ENCODE results near the gene GPC6. TPM values are rescaled to one million over a fixed set of nuclear protein-coding genes. Genes with fewer than 3 reads are reported as not detected.

Gene GPC6
- total and polyA plus RNA-seq, 4 donors, result 5.9 to 29.1 (median 18.2) TPM

DNA sequence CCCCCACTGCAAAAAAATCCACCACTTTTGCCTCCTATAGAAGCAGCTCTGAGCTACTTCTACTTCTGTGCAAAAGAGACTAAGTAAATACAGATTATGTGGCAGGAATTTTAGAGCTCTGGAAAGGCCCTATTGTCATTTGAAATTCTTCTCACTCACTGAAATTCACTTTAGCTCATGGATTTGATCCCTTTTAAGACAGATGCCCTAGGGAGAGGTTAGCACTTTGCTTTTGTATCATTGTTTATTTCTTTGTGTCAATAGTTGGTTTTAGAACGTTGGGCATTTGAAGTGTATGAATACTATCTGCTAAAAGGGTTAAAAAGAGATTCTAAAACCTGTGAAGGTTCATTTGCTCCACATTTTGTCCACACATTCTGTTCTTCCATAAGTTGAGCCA is 528.7 kb downstream of the GPC6 start:
- no peak for TF ChIP-seq JUND (IDR thresholded peaks at IDR 0.05)
- no peak for TF ChIP-seq SP1 (IDR thresholded peaks at IDR 0.05)
- no peak for TF ChIP-seq HNF4A (conservative IDR thresholded peaks at IDR 0.05)
- TF ChIP-seq GABPA (IDR thresholded peaks at IDR 0.05 in 1 of 2, conservative IDR thresholded peaks at IDR 0.05 in 1 of 2), result no peak
- TF ChIP-seq, protein P1, sequence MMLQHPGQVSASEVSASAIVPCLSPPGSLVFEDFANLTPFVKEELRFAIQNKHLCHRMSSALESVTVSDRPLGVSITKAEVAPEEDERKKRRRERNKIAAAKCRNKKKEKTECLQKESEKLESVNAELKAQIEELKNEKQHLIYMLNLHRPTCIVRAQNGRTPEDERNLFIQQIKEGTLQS (IDR thresholded peaks at IDR 0.05), result no peak
- TF ChIP-seq, protein P2, sequence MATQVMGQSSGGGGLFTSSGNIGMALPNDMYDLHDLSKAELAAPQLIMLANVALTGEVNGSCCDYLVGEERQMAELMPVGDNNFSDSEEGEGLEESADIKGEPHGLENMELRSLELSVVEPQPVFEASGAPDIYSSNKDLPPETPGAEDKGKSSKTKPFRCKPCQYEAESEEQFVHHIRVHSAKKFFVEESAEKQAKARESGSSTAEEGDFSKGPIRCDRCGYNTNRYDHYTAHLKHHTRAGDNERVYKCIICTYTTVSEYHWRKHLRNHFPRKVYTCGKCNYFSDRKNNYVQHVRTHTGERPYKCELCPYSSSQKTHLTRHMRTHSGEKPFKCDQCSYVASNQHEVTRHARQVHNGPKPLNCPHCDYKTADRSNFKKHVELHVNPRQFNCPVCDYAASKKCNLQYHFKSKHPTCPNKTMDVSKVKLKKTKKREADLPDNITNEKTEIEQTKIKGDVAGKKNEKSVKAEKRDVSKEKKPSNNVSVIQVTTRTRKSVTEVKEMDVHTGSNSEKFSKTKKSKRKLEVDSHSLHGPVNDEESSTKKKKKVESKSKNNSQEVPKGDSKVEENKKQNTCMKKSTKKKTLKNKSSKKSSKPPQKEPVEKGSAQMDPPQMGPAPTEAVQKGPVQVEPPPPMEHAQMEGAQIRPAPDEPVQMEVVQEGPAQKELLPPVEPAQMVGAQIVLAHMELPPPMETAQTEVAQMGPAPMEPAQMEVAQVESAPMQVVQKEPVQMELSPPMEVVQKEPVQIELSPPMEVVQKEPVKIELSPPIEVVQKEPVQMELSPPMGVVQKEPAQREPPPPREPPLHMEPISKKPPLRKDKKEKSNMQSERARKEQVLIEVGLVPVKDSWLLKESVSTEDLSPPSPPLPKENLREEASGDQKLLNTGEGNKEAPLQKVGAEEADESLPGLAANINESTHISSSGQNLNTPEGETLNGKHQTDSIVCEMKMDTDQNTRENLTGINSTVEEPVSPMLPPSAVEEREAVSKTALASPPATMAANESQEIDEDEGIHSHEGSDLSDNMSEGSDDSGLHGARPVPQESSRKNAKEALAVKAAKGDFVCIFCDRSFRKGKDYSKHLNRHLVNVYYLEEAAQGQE (IDR thresholded peaks at IDR 0.05), result no peak
- TF ChIP-seq, protein P3, sequence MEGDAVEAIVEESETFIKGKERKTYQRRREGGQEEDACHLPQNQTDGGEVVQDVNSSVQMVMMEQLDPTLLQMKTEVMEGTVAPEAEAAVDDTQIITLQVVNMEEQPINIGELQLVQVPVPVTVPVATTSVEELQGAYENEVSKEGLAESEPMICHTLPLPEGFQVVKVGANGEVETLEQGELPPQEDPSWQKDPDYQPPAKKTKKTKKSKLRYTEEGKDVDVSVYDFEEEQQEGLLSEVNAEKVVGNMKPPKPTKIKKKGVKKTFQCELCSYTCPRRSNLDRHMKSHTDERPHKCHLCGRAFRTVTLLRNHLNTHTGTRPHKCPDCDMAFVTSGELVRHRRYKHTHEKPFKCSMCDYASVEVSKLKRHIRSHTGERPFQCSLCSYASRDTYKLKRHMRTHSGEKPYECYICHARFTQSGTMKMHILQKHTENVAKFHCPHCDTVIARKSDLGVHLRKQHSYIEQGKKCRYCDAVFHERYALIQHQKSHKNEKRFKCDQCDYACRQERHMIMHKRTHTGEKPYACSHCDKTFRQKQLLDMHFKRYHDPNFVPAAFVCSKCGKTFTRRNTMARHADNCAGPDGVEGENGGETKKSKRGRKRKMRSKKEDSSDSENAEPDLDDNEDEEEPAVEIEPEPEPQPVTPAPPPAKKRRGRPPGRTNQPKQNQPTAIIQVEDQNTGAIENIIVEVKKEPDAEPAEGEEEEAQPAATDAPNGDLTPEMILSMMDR (IDR thresholded peaks at IDR 0.05; ENCODE audit: low read depth, low read length, missing input control), result no peak
- no peak for TF ChIP-seq YY1 (IDR thresholded peaks at IDR 0.05)
- TF ChIP-seq, protein P4, sequence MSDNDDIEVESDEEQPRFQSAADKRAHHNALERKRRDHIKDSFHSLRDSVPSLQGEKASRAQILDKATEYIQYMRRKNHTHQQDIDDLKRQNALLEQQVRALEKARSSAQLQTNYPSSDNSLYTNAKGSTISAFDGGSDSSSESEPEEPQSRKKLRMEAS (IDR thresholded peaks at IDR 0.05), result no peak
- TF ChIP-seq RXRA (IDR thresholded peaks at IDR 0.05), result no peak
- TF ChIP-seq, protein P5, sequence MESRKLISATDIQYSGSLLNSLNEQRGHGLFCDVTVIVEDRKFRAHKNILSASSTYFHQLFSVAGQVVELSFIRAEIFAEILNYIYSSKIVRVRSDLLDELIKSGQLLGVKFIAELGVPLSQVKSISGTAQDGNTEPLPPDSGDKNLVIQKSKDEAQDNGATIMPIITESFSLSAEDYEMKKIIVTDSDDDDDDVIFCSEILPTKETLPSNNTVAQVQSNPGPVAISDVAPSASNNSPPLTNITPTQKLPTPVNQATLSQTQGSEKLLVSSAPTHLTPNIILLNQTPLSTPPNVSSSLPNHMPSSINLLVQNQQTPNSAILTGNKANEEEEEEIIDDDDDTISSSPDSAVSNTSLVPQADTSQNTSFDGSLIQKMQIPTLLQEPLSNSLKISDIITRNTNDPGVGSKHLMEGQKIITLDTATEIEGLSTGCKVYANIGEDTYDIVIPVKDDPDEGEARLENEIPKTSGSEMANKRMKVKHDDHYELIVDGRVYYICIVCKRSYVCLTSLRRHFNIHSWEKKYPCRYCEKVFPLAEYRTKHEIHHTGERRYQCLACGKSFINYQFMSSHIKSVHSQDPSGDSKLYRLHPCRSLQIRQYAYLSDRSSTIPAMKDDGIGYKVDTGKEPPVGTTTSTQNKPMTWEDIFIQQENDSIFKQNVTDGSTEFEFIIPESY (IDR thresholded peaks at IDR 0.05), result no peak
- no peak for TF ChIP-seq FOXA2 (IDR thresholded peaks at IDR 0.05)
- TF ChIP-seq NR2F2 (IDR thresholded peaks at IDR 0.05), result no peak
- no peak for DNase-seq (ENCODE audit: low spot score)
- no peaks in the 10 kb centered on the region for H3K27me3 ChIP-seq (ENCODE audit: control insufficient read depth in 4 of 4, insufficient read depth in 4 of 4, low read length in 3 of 4)
- H3K9me3 ChIP-seq (ENCODE audit: control insufficient read depth in 4 of 4, low read length in 3 of 4), result no peaks in the 10 kb centered on the region
- no peak overlapping the region for H3K4me3 ChIP-seq (ENCODE audit: low read depth in 1 of 3, low read length in 3 of 3)
- no peaks in the 10 kb centered on the region for H3K36me3 ChIP-seq (ENCODE audit: control insufficient read depth in 4 of 4, insufficient read depth in 3 of 4, low read depth in 1 of 4, low read length in 3 of 4)
- peaks cover 0 to 1% (median 0%) of the 10 kb centered on the region in 4 donors for H3K4me1 ChIP-seq (ENCODE audit: control insufficient read depth in 4 of 4, insufficient read depth in 4 of 4, low read length in 3 of 4)
- no peak overlapping the region for H3K9ac ChIP-seq (ENCODE audit: low read depth in 1 of 2, low read length in 2 of 2)
- WGBS, result 51% methylated on average over 1 of the region's 1 CpG
- no peak overlapping the region for H3K27ac ChIP-seq (ENCODE audit: low read depth in 1 of 2, low read length in 2 of 2)

DNA sequence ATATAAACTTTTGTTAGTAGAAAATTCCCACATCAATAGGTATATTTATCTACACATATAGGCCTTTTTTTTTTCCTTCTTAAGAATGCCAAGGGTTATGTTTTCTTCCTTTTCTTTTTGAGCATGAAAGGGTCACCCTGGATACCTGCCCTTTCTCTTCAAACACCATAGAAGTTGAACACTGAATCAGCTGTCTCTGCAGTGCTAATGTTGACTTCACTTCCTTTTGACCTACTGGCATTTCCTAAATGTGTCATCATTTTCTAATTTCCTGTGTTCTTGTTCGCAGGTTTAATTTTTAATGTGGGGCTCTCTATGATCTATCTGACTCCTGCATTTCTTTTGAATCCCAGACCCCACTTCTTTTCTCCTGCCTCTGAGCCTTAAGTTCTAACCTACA is 532.0 kb downstream of the GPC6 start:
- H3K27ac ChIP-seq (ENCODE audit: low read depth in 1 of 2, low read length in 2 of 2), result no peak overlapping the region
- peaks cover 0 to 1% (median 0%) of the 10 kb centered on the region in 4 donors for H3K4me1 ChIP-seq (ENCODE audit: control insufficient read depth in 4 of 4, insufficient read depth in 4 of 4, low read length in 3 of 4)
- no peaks in the 10 kb centered on the region for H3K36me3 ChIP-seq (ENCODE audit: control insufficient read depth in 4 of 4, insufficient read depth in 3 of 4, low read depth in 1 of 4, low read length in 3 of 4)
- H3K9me3 ChIP-seq (ENCODE audit: control insufficient read depth in 4 of 4, low read length in 3 of 4), result no peaks in the 10 kb centered on the region
- H3K27me3 ChIP-seq (ENCODE audit: control insufficient read depth in 4 of 4, insufficient read depth in 4 of 4, low read length in 3 of 4), result no peaks in the 10 kb centered on the region
- no peak for DNase-seq (ENCODE audit: low spot score)
- H3K4me3 ChIP-seq (ENCODE audit: low read depth in 1 of 3, low read length in 3 of 3), result no peak overlapping the region
- WGBS, result 65% methylated on average over 1 of the region's 1 CpG
- no peak overlapping the region for H3K9ac ChIP-seq (ENCODE audit: low read depth in 1 of 2, low read length in 2 of 2)
- TF ChIP-seq, protein P4 (IDR thresholded peaks at IDR 0.05), result no peak
- TF ChIP-seq FOXA1 (IDR thresholded peaks at IDR 0.05) (no peak), HNF4A (conservative IDR thresholded peaks at IDR 0.05) (no peak), EGR1 (IDR thresholded peaks at IDR 0.05; ENCODE audit: low read depth in 2 of 2) (no peak)
- TF ChIP-seq, protein P1 (IDR thresholded peaks at IDR 0.05), result no peak
- TF ChIP-seq, protein P5 (IDR thresholded peaks at IDR 0.05), result no peak
- TF ChIP-seq, protein P2 (IDR thresholded peaks at IDR 0.05), result no peak

All from liver (tissue), 9 donors.